Endothelial cell of umbilical vein (primary cell): ENCODE results near the gene TENM4. TPM values are rescaled to one million over a fixed set of nuclear protein-coding genes. Genes with fewer than 3 reads are reported as not detected.

Experiments
- BruUV-seq: library from RNA; stranded (reverse); fragments of 400-500 nt; replicated peaks from 2 replicates; lab custom pipeline; 2021; lab: Mats Ljungman, UMichigan
- CTCF ChIA-PET: fragments of 300-600, 350-600 bp; sonication (Branson Sonifier 250); formaldehyde crosslinking; loops from one replicate; lab custom pipeline; 2021; ENCODE audit warnings: antibody characterized with exemption, inconsistent platforms; lab: Charles Lee
- POLR2A ChIA-PET: fragments of 300-600, 350-600 bp; sonication (Branson Sonifier 250); formaldehyde crosslinking; loops from one replicate; lab custom pipeline; 2021; ENCODE audit warnings: antibody characterized with exemption, inconsistent platforms; lab: Charles Lee
- DNase-seq: peaks from one replicate; pipeline ENCODE4 v3.0.0-alpha.2; 2011; ENCODE audit warnings: low read depth, low spot score
- FAIRE-seq: peaks from 2 replicates; lab custom pipeline; 2011; peaks lifted over from hg19 to GRCh38; lab: Jason Lieb, UNC
- H2AFZ ChIP-seq: 2 replicates; pipeline ENCODE4 v1.6.0; 2012; ENCODE audit warnings: low read depth, low read length, control low read depth, inconsistent platforms
- H3K27ac ChIP-seq: 2 replicates; pipeline ENCODE4 v1.5.1; 2011; ENCODE audit warnings: low read depth, mild to moderate bottlenecking, control low read depth, low read length, moderate library complexity; ENCODE audit not compliant: insufficient read depth
- H3K27me3 ChIP-seq, 2 experiments: 2 replicates each; pipeline versions ENCODE4 v1.6.0 to v1.6.1; 2011; ENCODE audit warnings: low read length in 2 of 2, mixed read lengths in 1 of 2; ENCODE audit not compliant: control insufficient read depth in 2 of 2, insufficient read depth in 2 of 2
- H3K36me3 ChIP-seq, 2 experiments: 2 replicates in 1 of 2; 3 replicates in 1 of 2; pipeline ENCODE4 v1.5.1; 2011; ENCODE audit warnings: low read length in 2 of 2, mild to moderate bottlenecking in 1 of 2, moderate library complexity in 1 of 2; ENCODE audit not compliant: control insufficient read depth in 2 of 2, insufficient read depth in 2 of 2; ENCODE audit errors: extremely low read depth in 1 of 2
- H3K4me1 ChIP-seq: 3 replicates; pipeline ENCODE4 v1.5.1; 2011; ENCODE audit warnings: mild to moderate bottlenecking, low read length; ENCODE audit not compliant: control insufficient read depth, insufficient read depth; ENCODE audit errors: extremely low read depth
- H3K4me2 ChIP-seq: 2 replicates; pipeline ENCODE4 v1.6.1; 2011; ENCODE audit warnings: low read length, control low read depth, mixed read lengths; ENCODE audit not compliant: insufficient read depth
- H3K4me3 ChIP-seq, 3 experiments: fragments of 200-600 bp in 1 of 3; sonication (generic), shearing (Covaris generic) in 1 of 3; replicated peaks in 1 of 3; 2 replicates each; pipeline ENCODE4 v1.5.1; 2011 to 2016; ENCODE audit warnings: control low read depth in 3 of 3, low read length in 3 of 3, mild to moderate bottlenecking in 2 of 3, inconsistent platforms in 1 of 3, low read depth in 1 of 3, moderate library complexity in 1 of 3; ENCODE audit not compliant: insufficient read depth in 1 of 3
- H3K79me2 ChIP-seq: 2 replicates; pipeline ENCODE4 v1.6.0; 2012; ENCODE audit warnings: low read length, inconsistent platforms; ENCODE audit not compliant: control insufficient read depth, insufficient read depth
- H3K9ac ChIP-seq: replicated peaks from 2 replicates; pipeline ENCODE3; 2011; ENCODE audit warnings: low read length, control low read depth; ENCODE audit not compliant: insufficient read depth; ENCODE audit errors: extremely low read depth
- H3K9me1 ChIP-seq: replicated peaks from 3 replicates; pipeline ENCODE4 v1.6.0; 2011; ENCODE audit warnings: mild to moderate bottlenecking, low read length; ENCODE audit not compliant: control insufficient read depth, insufficient read depth; ENCODE audit errors: extremely low read depth
- H3K9me3 ChIP-seq: replicated peaks from 2 replicates; pipeline ENCODE4 v1.5.1; 2012; ENCODE audit warnings: low read length, inconsistent platforms; ENCODE audit not compliant: control insufficient read depth, insufficient read depth
- H4K20me1 ChIP-seq: replicated peaks from 2 replicates; pipeline ENCODE3; 2011; ENCODE audit warnings: mild to moderate bottlenecking, low read length; ENCODE audit not compliant: control insufficient read depth, insufficient read depth; ENCODE audit errors: extremely low read depth
- CTCF ChIP-seq, 2 donors: IDR thresholded peaks; 1 replicate in 1 of 2; 2 replicates in 1 of 2; pipeline ENCODE4 v1.5.1; 2011; ENCODE audit warnings: low read length in 2 of 2, mild to moderate bottlenecking in 2 of 2, moderate library complexity in 2 of 2, control low read depth in 1 of 2, inconsistent platforms in 1 of 2, low read depth in 1 of 2; ENCODE audit not compliant: insufficient read depth in 1 of 2; ENCODE audit errors: extremely low read depth in 1 of 2
- EZH2 ChIP-seq: IDR thresholded peaks from 2 replicates; pipeline ENCODE4 v1.6.1; 2012; ENCODE audit warnings: borderline replicate concordance, low read depth, mild to moderate bottlenecking, moderate library complexity, low read length, inconsistent platforms; ENCODE audit not compliant: severe bottlenecking
- GATA2 ChIP-seq: IDR thresholded peaks from 2 replicates; pipeline ENCODE4 v1.7.0; 2011; ENCODE audit warnings: low read depth, mild to moderate bottlenecking, moderate library complexity, mixed read lengths, low read length; ENCODE audit not compliant: insufficient read length, insufficient read depth
- JUN ChIP-seq: IDR thresholded peaks from 2 replicates; pipeline ENCODE4 v1.6.1; 2011; ENCODE audit warnings: borderline replicate concordance, low read depth; ENCODE audit not compliant: insufficient read length, insufficient read depth
- MYC ChIP-seq: IDR thresholded peaks from one replicate; pipeline ENCODE4 v1.6.1; 2011; ENCODE audit warnings: mild to moderate bottlenecking, low read depth, low read length
- POLR2A ChIP-seq: IDR thresholded peaks from 2 replicates; pipeline ENCODE4 v1.6.1; 2012; ENCODE audit warnings: low read depth, mild to moderate bottlenecking, control low read depth, low read length
- POLR2AphosphoS5 ChIP-seq: IDR thresholded peaks from 2 replicates; pipeline ENCODE4 v1.6.1; 2012; ENCODE audit warnings: low read depth, mild to moderate bottlenecking, control low read depth, low read length, moderate library complexity; ENCODE audit not compliant: insufficient read depth
- dilution Hi-C: fragments of 300-500 bp; cut with MboI; formaldehyde crosslinking; loops from one replicate; pipeline ENCODE4 v1.15.0; 2019; ENCODE audit warnings: low sequenced_read_pairs; ENCODE audit not compliant: extremely low pct_ligation_motif_present
- intact Hi-C: fragments of 100-400 bp; cut with micrococcal nuclease; formaldehyde crosslinking; loops from one replicate; pipeline ENCODE4 v1.10.0; 2022
- polyA plus RNA-seq, 4 experiments: library from polyadenylated mRNA; depleted of rRNA in 3 of 4; stranded (reverse) in 3 of 4; unstranded in 1 of 4; fragments of >200 nt; gene quantifications; 2 replicates each; pipeline versions ENCODE4 v1.2.1 to v1.2.3, GENCODE V29; 2011 to 2012; ENCODE audit warnings: missing spikeins in 1 of 4
- total RNA-seq: library from RNA; stranded (reverse); gene quantifications from 2 replicates; pipeline ENCODE4 v1.2.3, GENCODE V29; 2021

Gene TENM4
- total and polyA plus RNA-seq, 2 donors (not counting 3 experiments of a cell fraction or from before 2014, with no cell fraction given), result 0.06 to 0.27 TPM

- no peaks in the 10 kb centered on the region for H3K9me1 ChIP-seq
- dilution Hi-C loops (no loop called here), intact Hi-C loops (no loop called here)
- no TSS peak for BruUV-seq
- H3K9me3 ChIP-seq, result no peaks in the 10 kb centered on the region
- ChIA-PET POLR2A (no interaction called here), CTCF (no interaction called here)
- FAIRE-seq (no peak), DNase-seq (no peak)
- no peak overlapping the region for H2AFZ ChIP-seq
- H3K27me3 ChIP-seq, result peaks cover 2 to 3% of the 10 kb centered on the region in 2 experiments
- H3K4me2 ChIP-seq, result no peak overlapping the region
- H3K9ac ChIP-seq, result no peak overlapping the region
- H3K36me3 ChIP-seq, result no peaks in the 10 kb centered on the region
- H3K4me3 ChIP-seq, result no peak overlapping the region
- H3K27ac ChIP-seq, result no peak overlapping the region
- no peak for TF ChIP-seq POLR2A
- H3K79me2 ChIP-seq, result no peaks in the 10 kb centered on the region
- no peaks in the 10 kb centered on the region for H4K20me1 ChIP-seq
- no peaks in the 10 kb centered on the region for H3K4me1 ChIP-seq
Measured at GRCh38 chr11:78949976-78950690, 490.7 kb downstream of the TENM4 start.

- POLR2A ChIA-PET, result no interaction called here
- no peak overlapping the region for H2AFZ ChIP-seq
- no peaks in the 10 kb centered on the region for H3K79me2 ChIP-seq
- TF ChIP-seq POLR2A (no peak), POLR2AphosphoS5 (no peak), MYC (no peak), JUN (no peak), CTCF (IDR thresholded peaks at IDR 0.05; ENCODE audit: extremely low read depth in 1 of 2, insufficient read depth in 1 of 2, low read depth in 1 of 2, low read length in 2 of 2) (no peak), GATA2 (no peak), EZH2 (no peak)
- H3K4me2 ChIP-seq, result no peak overlapping the region
- H3K27me3 ChIP-seq, result peaks cover 3 to 6% of the 10 kb centered on the region in 2 experiments
- no peaks in the 10 kb centered on the region for H3K9me1 ChIP-seq
- no peak overlapping the region for H3K4me3 ChIP-seq
- intact Hi-C loops, result no loop called here
- no peaks in the 10 kb centered on the region for H3K4me1 ChIP-seq
- no peak overlapping the region for H3K27ac ChIP-seq
- dilution Hi-C loops, result no loop called here
- CTCF ChIA-PET, result interaction anchor here (1.1 to 1.2 kb wide), 2 partner anchors 11 to 28 kb away, joined by 3 read pairs; no protein-coding TSS in a partner anchor
- H4K20me1 ChIP-seq, result no peaks in the 10 kb centered on the region
- no TSS peak for BruUV-seq
- no peaks in the 10 kb centered on the region for H3K9me3 ChIP-seq
- H3K9ac ChIP-seq, result no peak overlapping the region
- DNase-seq, result no peak
- no peak for FAIRE-seq
- H3K36me3 ChIP-seq, result no peaks in the 10 kb centered on the region
Measured at GRCh38 chr11:78946945-78947902, 493.6 kb downstream of the TENM4 start.
